Endodermal cell (in vitro differentiated cells): ENCODE data around the gene PFKFB2. TPM values are rescaled to one million over a fixed set of nuclear protein-coding genes. Genes with fewer than 3 reads are reported as not detected.
A peak's percentile ranks its signal among the peaks of the same experiment; 100 is the strongest.

Experiments
- DNase-seq: peaks from one replicate; pipeline ENCODE4 v3.0.0-alpha.2; 2017
- H3K27ac ChIP-seq: 2 replicates; pipeline ENCODE4 v1.5.1; 2013; ENCODE audit warnings: mild to moderate bottlenecking, low read depth, low read length, moderate library complexity
- H3K27me3 ChIP-seq: 2 replicates; pipeline ENCODE4 v1.6.1; 2013; ENCODE audit warnings: mild to moderate bottlenecking, low read length, moderate library complexity; ENCODE audit not compliant: insufficient read depth, control insufficient read depth, poor library complexity, severe bottlenecking
- H3K36me3 ChIP-seq: 2 replicates; pipeline ENCODE4 v1.7.0; 2013; ENCODE audit warnings: mild to moderate bottlenecking, low read length, moderate library complexity; ENCODE audit not compliant: control insufficient read depth, insufficient read depth
- H3K4me1 ChIP-seq: one replicate; pipeline ENCODE4 v1.7.0; 2013; ENCODE audit warnings: low read length; ENCODE audit not compliant: control insufficient read depth, insufficient read depth
- H3K4me3 ChIP-seq: 2 replicates; pipeline ENCODE4 v1.5.1; 2013; ENCODE audit warnings: mild to moderate bottlenecking, low read length, moderate library complexity
- H3K9ac ChIP-seq: 2 replicates; pipeline ENCODE4 v1.6.1; 2013; ENCODE audit warnings: mild to moderate bottlenecking, low read length, moderate library complexity; ENCODE audit not compliant: poor library complexity, severe bottlenecking; ENCODE audit errors: extremely low read depth
- H3K9me3 ChIP-seq: 2 replicates; pipeline ENCODE4 v1.6.1; 2013; ENCODE audit warnings: mild to moderate bottlenecking, low read length, moderate library complexity; ENCODE audit not compliant: control insufficient read depth
- H3K27ac Mint-ChIP-seq: 2 replicates; pipeline ENCODE4 v1.8.0; 2020; ENCODE audit warnings: mixed read lengths
- H3K27me3 Mint-ChIP-seq: 2 replicates; pipeline ENCODE4 v1.8.0; 2021; ENCODE audit warnings: mild to moderate bottlenecking, mixed read lengths; ENCODE audit not compliant: insufficient read depth
- H3K36me3 Mint-ChIP-seq: 2 replicates; pipeline ENCODE4 v1.8.0; 2020; ENCODE audit warnings: low read depth, mixed read lengths
- H3K4me1 Mint-ChIP-seq: 2 replicates; pipeline ENCODE4 v1.8.0; 2020; ENCODE audit warnings: mixed read lengths
- H3K4me3 Mint-ChIP-seq: 2 replicates; pipeline ENCODE4 v1.8.0; 2020; ENCODE audit warnings: mild to moderate bottlenecking, moderate library complexity, mixed read lengths
- H3K9me3 Mint-ChIP-seq: 2 replicates; pipeline ENCODE4 v1.8.0; 2020; ENCODE audit warnings: mild to moderate bottlenecking, mixed read lengths
- CTCF ChIP-seq: fragments of 200-600 bp; sonication (generic); conservative IDR thresholded peaks from 2 replicates; pipeline ENCODE4 v1.5.0; 2021; ENCODE audit warnings: antibody characterized with exemption, mild to moderate bottlenecking
- WGBS, 2 experiments: methylation state at CpG; one replicate each; pipeline versions ENCODE4 v1.1.5 to v1.1.7; 2013; ENCODE audit warnings: missing lambda C conversion rate in 2 of 2, mixed read lengths in 1 of 2; ENCODE audit not compliant: insufficient coverage in 1 of 2, insufficient read length in 1 of 2; 5-methylcytosine and 5-hydroxymethylcytosine counted together
- total RNA-seq, 2 donors: library from RNA; stranded (reverse); fragmentation: NEBNext Ultra II Directional in 1 of 2; extraction: Animal tissue kit (Norgen Biotek cat#: 25700) in 1 of 2; gene quantifications; 2 replicates in 1 of 2; 3 replicates in 1 of 2; pipeline ENCODE4 v1.2.1, GENCODE V29; 2021

Gene PFKFB2
- total RNA-seq, 2 donors from 2014 or later: 11.2 to 13.4 TPM

GRCh38 chr1:207058878-207059867 is 6.1 kb downstream of the PFKFB2 start:
- Mint-ChIP-seq H3K27ac (peak overlapping the region; percentile 74), H3K4me3 (no peak overlapping the region), H3K27me3 (no peaks in the 10 kb centered on the region), H3K36me3 (peaks cover 13% of the 10 kb centered on the region), H3K9me3 (no peaks in the 10 kb centered on the region), H3K4me1 (peaks cover 10% of the 10 kb centered on the region)
- peak; percentile 67 for DNase-seq
- Histone ChIP-seq H3K9me3 (no peaks in the 10 kb centered on the region), H3K4me1 (no peaks in the 10 kb centered on the region), H3K27me3 (no peaks in the 10 kb centered on the region), H3K4me3 (no peak overlapping the region), H3K9ac (no peak overlapping the region), H3K27ac (no peak overlapping the region), H3K36me3 (no peaks in the 10 kb centered on the region)
- 80 to 85% methylated on average over 6 of the region's 6 CpGs for WGBS, 2 experiments
- peak; percentile 73 for TF ChIP-seq CTCF

GRCh38 chr1:207059881-207060280 is 6.8 kb downstream of the PFKFB2 start:
- Histone ChIP-seq H3K4me3 (no peak overlapping the region), H3K9me3 (no peaks in the 10 kb centered on the region), H3K9ac (no peak overlapping the region), H3K27ac (no peak overlapping the region), H3K27me3 (no peaks in the 10 kb centered on the region), H3K36me3 (no peaks in the 10 kb centered on the region), H3K4me1 (no peaks in the 10 kb centered on the region)
- Mint-ChIP-seq H3K27me3 (no peaks in the 10 kb centered on the region), H3K4me1 (peaks cover 10% of the 10 kb centered on the region), H3K36me3 (peaks cover 19% of the 10 kb centered on the region), H3K4me3 (no peak overlapping the region), H3K27ac (no peak overlapping the region), H3K9me3 (no peaks in the 10 kb centered on the region)
- no peak for TF ChIP-seq CTCF
- 90% methylated on average over 4 of the region's 4 CpGs; no CpG with 5 or more reads in 1 of the 2 experiments for WGBS, 2 experiments
- no peak for DNase-seq

DNA sequence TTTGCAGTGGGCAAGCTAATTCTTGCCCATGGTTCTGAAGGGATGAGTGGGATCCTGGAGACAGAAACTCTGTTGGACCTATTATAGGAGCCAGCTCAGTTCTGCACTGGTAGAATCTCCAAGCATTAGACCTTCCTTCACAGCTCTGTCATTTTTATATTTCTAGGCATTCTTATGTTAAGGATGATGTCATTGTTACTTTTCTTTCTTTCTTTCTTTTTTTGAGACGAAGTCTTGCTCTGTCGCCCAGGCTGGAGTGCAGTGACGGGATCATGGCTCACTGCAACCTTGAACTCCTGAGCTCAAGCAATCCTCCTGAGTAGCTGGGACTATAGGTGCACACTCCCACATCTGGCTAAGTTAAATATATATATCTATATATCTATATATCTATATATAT is 7.5 kb downstream of the PFKFB2 start:
- no peaks in the 10 kb centered on the region for H3K27me3 Mint-ChIP-seq
- no peak for TF ChIP-seq CTCF
- no peak overlapping the region for H3K4me3 ChIP-seq

More for the DNA sequence above, 7.5 kb downstream of the PFKFB2 start:
- no peaks in the 10 kb centered on the region for H3K9me3 Mint-ChIP-seq
- H3K4me3 Mint-ChIP-seq: no peak overlapping the region
- Histone ChIP-seq H3K27me3 (no peaks in the 10 kb centered on the region), H3K36me3 (no peaks in the 10 kb centered on the region), H3K9me3 (no peaks in the 10 kb centered on the region), H3K27ac (no peak overlapping the region), H3K9ac (no peak overlapping the region), H3K4me1 (no peaks in the 10 kb centered on the region)
- no peak for DNase-seq
- peaks cover 24% of the 10 kb centered on the region for H3K36me3 Mint-ChIP-seq
- H3K4me1 Mint-ChIP-seq: peaks cover 10% of the 10 kb centered on the region
- WGBS, 2 experiments: 88% methylated on average over 3 of the region's 3 CpGs; no CpG with 5 or more reads in 1 of the 2 experiments
- no peak overlapping the region for H3K27ac Mint-ChIP-seq
